ENCODE results near the gene CPN2.

GRCh38 chr3:194352667-194353246, 1.6 kb upstream of the CPN2 start:
- no peak for TF ChIP-seq EP300 (conservative IDR thresholded peaks at IDR 0.05; ENCODE audit: poor library complexity, severe bottlenecking)
- no peak for TF ChIP-seq CTCF (IDR thresholded peaks at IDR 0.05; ENCODE audit: poor library complexity, severe bottlenecking)
- no peak for TF ChIP-seq SMC3 (conservative IDR thresholded peaks at IDR 0.05; ENCODE audit: poor library complexity)
- no peak for TF ChIP-seq POLR2AphosphoS5 (IDR thresholded peaks at IDR 0.05)
- no peak for TF ChIP-seq MXI1 (conservative IDR thresholded peaks at IDR 0.05; ENCODE audit: poor library complexity, severe bottlenecking)
- TF ChIP-seq TAF1 (IDR thresholded peaks at IDR 0.05; ENCODE audit: low read depth), result no peak
